ENCODE measurements around the gene CDK5RAP1.

GRCh38 chr20:33322456-33322855, 78.9 kb downstream of the CDK5RAP1 start:
- TF ChIP-seq POLR2A (IDR thresholded peaks at IDR 0.05) (no peak), CTCF (IDR thresholded peaks at IDR 0.05) (no peak), POLR2AphosphoS5 (IDR thresholded peaks at IDR 0.05) (no peak)
